CD14-positive monocyte (primary cell): ENCODE measurements around the gene GRIA3. TPM values are rescaled to one million over a fixed set of nuclear protein-coding genes. Genes with fewer than 3 reads are reported as not detected.

Experiments used
- DNase-seq, 3 donors: peaks; one replicate each; pipeline ENCODE4 v3.0.0-alpha.2; 2011 to 2022
- H2AFZ ChIP-seq: 2 replicates; pipeline ENCODE4 v1.6.0; 2012; ENCODE audit warnings: mild to moderate bottlenecking, low read depth, low read length, inconsistent platforms; ENCODE audit not compliant: insufficient read depth, poor library complexity, severe bottlenecking
- H3K27ac ChIP-seq, 2 donors: 1 replicate in 1 of 2; 2 replicates in 1 of 2; pipeline ENCODE4 v1.5.1; 2012 to 2013; ENCODE audit warnings: low read length in 2 of 2, control low read depth in 1 of 2, inconsistent platforms in 1 of 2, low read depth in 1 of 2, mild to moderate bottlenecking in 1 of 2
- H3K27me3 ChIP-seq, 2 donors: one replicate each; pipeline versions ENCODE4 v1.6.0 to v1.6.1; 2011 to 2013; ENCODE audit warnings: low read length in 2 of 2; ENCODE audit not compliant: control insufficient read depth in 2 of 2, insufficient read depth in 2 of 2
- H3K36me3 ChIP-seq, 2 donors: replicated peaks in 1 of 2; 1 replicate in 1 of 2; 2 replicates in 1 of 2; pipeline versions ENCODE4 v1.5.1 to v1.6.1; 2012 to 2013; ENCODE audit warnings: low read length in 2 of 2, control low read depth in 1 of 2, inconsistent platforms in 1 of 2, mild to moderate bottlenecking in 1 of 2; ENCODE audit not compliant: insufficient read depth in 2 of 2, control insufficient read depth in 1 of 2
- H3K4me1 ChIP-seq, 2 donors: 1 replicate in 1 of 2; 2 replicates in 1 of 2; pipeline versions ENCODE4 v1.5.1 to v1.6.1; 2012 to 2013; ENCODE audit warnings: low read length in 2 of 2, control low read depth in 1 of 2, inconsistent platforms in 1 of 2, mild to moderate bottlenecking in 1 of 2, moderate library complexity in 1 of 2; ENCODE audit not compliant: insufficient read depth in 2 of 2, control insufficient read depth in 1 of 2
- H3K4me2 ChIP-seq: replicated peaks from 2 replicates; pipeline ENCODE3; 2012; ENCODE audit warnings: low read length, moderate library complexity, mild to moderate bottlenecking; ENCODE audit not compliant: poor library complexity, severe bottlenecking; ENCODE audit errors: extremely low read depth
- H3K4me3 ChIP-seq, 3 experiments: fragments of 200-600 bp in 1 of 3; sonication (generic) in 1 of 3; replicated peaks in 1 of 3; 1 replicate in 2 of 3; 2 replicates in 1 of 3; pipeline ENCODE4 v1.5.1; 2011 to 2013; ENCODE audit warnings: low read length in 3 of 3, mild to moderate bottlenecking in 3 of 3, control low read depth in 2 of 3, low read depth in 2 of 3, inconsistent platforms in 1 of 3, moderate library complexity in 1 of 3
- H3K79me2 ChIP-seq: 2 replicates; pipeline ENCODE4 v1.6.0; 2012; ENCODE audit warnings: mild to moderate bottlenecking, control low read depth, inconsistent platforms, low read length, moderate library complexity; ENCODE audit not compliant: insufficient read depth
- H3K9ac ChIP-seq: 2 replicates; pipeline ENCODE4 v1.6.0; 2017; ENCODE audit warnings: low read length, mild to moderate bottlenecking; ENCODE audit not compliant: insufficient read depth, poor library complexity, severe bottlenecking
- H3K9me3 ChIP-seq, 2 donors: replicated peaks in 1 of 2; 1 replicate in 1 of 2; 2 replicates in 1 of 2; pipeline versions ENCODE4 v1.5.1 to v1.6.1; 2012 to 2013; ENCODE audit warnings: low read length in 2 of 2, control low read depth in 1 of 2; ENCODE audit not compliant: control insufficient read depth in 1 of 2, insufficient read depth in 1 of 2
- H4K20me1 ChIP-seq: 2 replicates; pipeline ENCODE4 v1.6.0; 2012; ENCODE audit warnings: mild to moderate bottlenecking, low read length, control low read depth, moderate library complexity; ENCODE audit not compliant: insufficient read depth
- H3K27ac Mint-ChIP-seq, 7 donors: one replicate each; pipeline ENCODE4 v1.8.0; 2020; ENCODE audit warnings: mild to moderate bottlenecking in 7 of 7, mixed read lengths in 7 of 7, moderate library complexity in 6 of 7, inconsistent platforms in 2 of 7
- H3K27me3 Mint-ChIP-seq, 3 donors: one replicate each; pipeline ENCODE4 v1.8.0; 2021 to 2022; ENCODE audit warnings: low read depth in 3 of 3, mild to moderate bottlenecking in 3 of 3, mixed read lengths in 3 of 3, moderate library complexity in 3 of 3, inconsistent platforms in 1 of 3
- H3K36me3 Mint-ChIP-seq, 2 donors: one replicate each; pipeline ENCODE4 v1.8.0; 2020; ENCODE audit warnings: mixed read lengths in 2 of 2, inconsistent platforms in 1 of 2, mild to moderate bottlenecking in 1 of 2
- H3K4me1 Mint-ChIP-seq: one replicate; pipeline ENCODE4 v1.8.0; 2020; ENCODE audit warnings: mild to moderate bottlenecking, mixed read lengths
- H3K4me3 Mint-ChIP-seq, 2 donors: one replicate each; pipeline ENCODE4 v1.8.0; 2020; ENCODE audit warnings: mild to moderate bottlenecking in 2 of 2, mixed read lengths in 2 of 2, moderate library complexity in 1 of 2
- H3K9me3 Mint-ChIP-seq, 7 donors: one replicate each; pipeline ENCODE4 v1.8.0; 2020 to 2022; ENCODE audit warnings: mixed read lengths in 7 of 7, mild to moderate bottlenecking in 6 of 7, moderate library complexity in 6 of 7, inconsistent platforms in 2 of 7
- WGBS: methylation state at CpG from one replicate; pipeline ENCODE4 v1.1.5; 2013; ENCODE audit warnings: missing lambda C conversion rate; ENCODE audit not compliant: insufficient coverage; 5-methylcytosine and 5-hydroxymethylcytosine counted together
- intact Hi-C, 2 donors: fragments of 100-400 bp; cut with micrococcal nuclease; formaldehyde crosslinking; loops; one replicate each; pipeline versions ENCODE4 v1.15.0 to v1.15.1; 2023
- polyA plus RNA-seq, 3 donors: library from polyadenylated mRNA; depleted of rRNA in 1 of 3; unstranded in 2 of 3; stranded (reverse) in 1 of 3; fragments of 300-500 nt in 2 of 3; fragments of >200 nt in 1 of 3; fragmentation: Illumina TruSeq in 2 of 3; gene quantifications; 1 replicate in 2 of 3; 2 replicates in 1 of 3; pipeline ENCODE4 v1.2.3, GENCODE V29; 2012 to 2021
- TF ChIP-seq, protein P1 (sequence below): fragments of 200-600 bp; IDR thresholded peaks from one replicate; pipeline ENCODE4 v1.8.0; 2022; ENCODE audit warnings: antibody characterized with exemption, mild to moderate bottlenecking

The GRIA3 gene
- polyA plus RNA-seq, 3 donors = not detected

GRCh38 chrX:123201720-123202119, 17.6 kb downstream of the GRIA3 start:
- intact Hi-C loops = no loop called here

DNA sequence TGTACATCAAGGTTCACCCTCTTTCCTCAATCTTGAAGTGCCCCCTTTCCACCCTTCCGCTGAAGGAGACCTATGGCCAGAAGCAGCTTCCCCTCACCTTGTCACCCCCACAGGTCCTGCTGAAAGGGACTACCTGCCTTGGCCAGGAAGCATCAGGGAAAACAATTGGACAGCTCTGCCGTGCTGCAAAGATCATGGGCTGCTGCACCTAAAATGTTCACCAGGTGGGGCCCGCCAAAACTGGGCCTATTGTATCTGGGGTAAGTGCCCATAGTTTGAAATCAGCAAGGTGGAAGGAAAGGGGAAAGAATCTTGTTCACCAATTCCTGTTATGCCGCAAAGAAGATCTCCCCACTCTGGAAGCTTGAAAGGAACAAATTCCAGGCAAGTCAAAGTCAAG, 18.4 kb downstream of the GRIA3 start:
- peaks cover 0 to under 1% (median 0%) of the 10 kb centered on the region in 7 donors for H3K9me3 Mint-ChIP-seq
- no peak overlapping the region for H3K4me2 ChIP-seq
- no peaks in the 10 kb centered on the region for H4K20me1 ChIP-seq
- no peaks in the 10 kb centered on the region for H3K4me1 ChIP-seq
- no peak for DNase-seq
- no peak overlapping the region for H3K27ac Mint-ChIP-seq
- no peak overlapping the region for H3K27ac ChIP-seq
- H3K9me3 ChIP-seq = no peaks in the 10 kb centered on the region
- 100% methylated on average over 1 of the region's 4 CpGs for WGBS
- intact Hi-C loops = no loop called here
- H3K4me3 Mint-ChIP-seq = no peak overlapping the region
- H3K36me3 Mint-ChIP-seq = no peaks in the 10 kb centered on the region
- no peak overlapping the region for H3K9ac ChIP-seq
- TF ChIP-seq, protein P1, sequence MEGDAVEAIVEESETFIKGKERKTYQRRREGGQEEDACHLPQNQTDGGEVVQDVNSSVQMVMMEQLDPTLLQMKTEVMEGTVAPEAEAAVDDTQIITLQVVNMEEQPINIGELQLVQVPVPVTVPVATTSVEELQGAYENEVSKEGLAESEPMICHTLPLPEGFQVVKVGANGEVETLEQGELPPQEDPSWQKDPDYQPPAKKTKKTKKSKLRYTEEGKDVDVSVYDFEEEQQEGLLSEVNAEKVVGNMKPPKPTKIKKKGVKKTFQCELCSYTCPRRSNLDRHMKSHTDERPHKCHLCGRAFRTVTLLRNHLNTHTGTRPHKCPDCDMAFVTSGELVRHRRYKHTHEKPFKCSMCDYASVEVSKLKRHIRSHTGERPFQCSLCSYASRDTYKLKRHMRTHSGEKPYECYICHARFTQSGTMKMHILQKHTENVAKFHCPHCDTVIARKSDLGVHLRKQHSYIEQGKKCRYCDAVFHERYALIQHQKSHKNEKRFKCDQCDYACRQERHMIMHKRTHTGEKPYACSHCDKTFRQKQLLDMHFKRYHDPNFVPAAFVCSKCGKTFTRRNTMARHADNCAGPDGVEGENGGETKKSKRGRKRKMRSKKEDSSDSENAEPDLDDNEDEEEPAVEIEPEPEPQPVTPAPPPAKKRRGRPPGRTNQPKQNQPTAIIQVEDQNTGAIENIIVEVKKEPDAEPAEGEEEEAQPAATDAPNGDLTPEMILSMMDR = no peak
- H3K4me3 ChIP-seq = no peak overlapping the region
- H2AFZ ChIP-seq = no peak overlapping the region
- no peaks in the 10 kb centered on the region for H3K36me3 ChIP-seq
- H3K27me3 Mint-ChIP-seq = peaks cover 0 to 1% (median 1%) of the 10 kb centered on the region in 3 donors
- H3K79me2 ChIP-seq = no peaks in the 10 kb centered on the region
- H3K27me3 ChIP-seq = no peaks in the 10 kb centered on the region
- H3K4me1 Mint-ChIP-seq = no peaks in the 10 kb centered on the region

More at GRCh38 chrX:123201720-123202119, 17.6 kb downstream of the GRIA3 start:
- H3K36me3 Mint-ChIP-seq = no peaks in the 10 kb centered on the region
- H3K79me2 ChIP-seq = no peaks in the 10 kb centered on the region
- TF ChIP-seq, protein P1 = no peak
- no CpG with 5 or more reads among the region's 5 CpGs for WGBS
- peaks cover 0 to 1% (median 1%) of the 10 kb centered on the region in 3 donors for H3K27me3 Mint-ChIP-seq
- DNase-seq = no peak
- H3K4me3 ChIP-seq = no peak overlapping the region
- no peaks in the 10 kb centered on the region for H3K36me3 ChIP-seq
- H3K9me3 Mint-ChIP-seq = no peaks in the 10 kb centered on the region
- H4K20me1 ChIP-seq = no peaks in the 10 kb centered on the region
- no peak overlapping the region for H3K27ac ChIP-seq
- no peaks in the 10 kb centered on the region for H3K27me3 ChIP-seq
- H2AFZ ChIP-seq = no peak overlapping the region
- H3K27ac Mint-ChIP-seq = no peak overlapping the region
- no peaks in the 10 kb centered on the region for H3K4me1 Mint-ChIP-seq
- no peaks in the 10 kb centered on the region for H3K9me3 ChIP-seq
- H3K4me1 ChIP-seq = no peaks in the 10 kb centered on the region
- no peak overlapping the region for H3K4me3 Mint-ChIP-seq
- H3K4me2 ChIP-seq = no peak overlapping the region
- H3K9ac ChIP-seq = no peak overlapping the region
